Measurements from ENCODE around the gene BAHCC1. TPM values are rescaled to one million over a fixed set of nuclear protein-coding genes. Genes with fewer than 3 reads are reported as not detected.

BAHCC1 gene
- polyA plus RNA-seq, 4 donors = 2.2 to 26.9 (median 9.8) TPM

GRCh38 chr17:81487089-81487486 is 91.8 kb downstream of the BAHCC1 start:
- FAIRE-seq (no peak), DNase-seq (no peak)
- Histone ChIP-seq H3K27ac (ENCODE audit: low read depth in 1 of 3, low read length in 2 of 3) (no peak overlapping the region), H3K36me3 (ENCODE audit: control insufficient read depth in 3 of 3, insufficient read depth in 2 of 3, low read depth in 1 of 3, low read length in 3 of 3) (no peaks in the 10 kb centered on the region), H3K27me3 (ENCODE audit: control insufficient read depth in 3 of 3, insufficient read depth in 3 of 3, low read length in 3 of 3) (peaks cover 0 to 2% (median 0%) of the 10 kb centered on the region in 3 donors), H3K4me3 (ENCODE audit: low read depth in 1 of 3, low read length in 3 of 3) (no peak overlapping the region), H3K9me3 (ENCODE audit: control insufficient read depth in 2 of 2, insufficient read depth in 1 of 2, low read depth in 1 of 2, low read length in 1 of 2) (no peaks in the 10 kb centered on the region), H3K4me1 (ENCODE audit: control insufficient read depth in 3 of 3, insufficient read depth in 2 of 3, low read depth in 1 of 3, low read length in 2 of 3) (peaks cover 0 to 59% (median 2%) of the 10 kb centered on the region in 3 donors)
- 73 to 82% (median 81%) methylated on average over 10 of the region's 10 CpGs for WGBS, 3 donors

GRCh38 chr17:81487487-81488275 is 92.4 kb downstream of the BAHCC1 start:
- Histone ChIP-seq H3K27ac (ENCODE audit: low read depth in 1 of 3, low read length in 2 of 3) (peak overlapping the region; percentile 9 to 87 (median 76)), H3K9me3 (ENCODE audit: control insufficient read depth in 2 of 2, insufficient read depth in 1 of 2, low read depth in 1 of 2, low read length in 1 of 2) (no peaks in the 10 kb centered on the region), H3K4me3 (ENCODE audit: low read depth in 1 of 3, low read length in 3 of 3) (peak overlapping the region; percentile 47 to 73 (median 63)), H3K27me3 (ENCODE audit: control insufficient read depth in 3 of 3, insufficient read depth in 3 of 3, low read length in 3 of 3) (peaks cover 0 to 2% (median 0%) of the 10 kb centered on the region in 3 donors), H3K36me3 (ENCODE audit: control insufficient read depth in 3 of 3, insufficient read depth in 2 of 3, low read depth in 1 of 3, low read length in 3 of 3) (no peaks in the 10 kb centered on the region), H3K4me1 (ENCODE audit: control insufficient read depth in 3 of 3, insufficient read depth in 2 of 3, low read depth in 1 of 3, low read length in 2 of 3) (peaks cover 0 to 57% (median 2%) of the 10 kb centered on the region in 3 donors)
- FAIRE-seq (no peak), DNase-seq (peak; percentile 82 to 89)
- WGBS, 3 donors = 6 to 16% (median 8%) methylated on average over 59 to 87 of the region's 87 CpGs

- 9 to 24% (median 16%) methylated on average over 18 to 52 of the region's 52 CpGs for WGBS, 3 donors
- Histone ChIP-seq H3K9me3 (ENCODE audit: control insufficient read depth in 2 of 2, insufficient read depth in 1 of 2, low read depth in 1 of 2, low read length in 1 of 2) (no peaks in the 10 kb centered on the region), H3K4me1 (ENCODE audit: control insufficient read depth in 3 of 3, insufficient read depth in 2 of 3, low read depth in 1 of 3, low read length in 2 of 3) (peaks cover 0 to 50% (median 2%) of the 10 kb centered on the region in 3 donors), H3K4me3 (ENCODE audit: low read depth in 1 of 3, low read length in 3 of 3) (peak overlapping the region; percentile 47 to 73 (median 63)), H3K27me3 (ENCODE audit: control insufficient read depth in 3 of 3, insufficient read depth in 3 of 3, low read length in 3 of 3) (peaks cover 0 to 2% (median 0%) of the 10 kb centered on the region in 3 donors), H3K27ac (ENCODE audit: low read depth in 1 of 3, low read length in 2 of 3) (peak overlapping the region; percentile 9 to 87 (median 76)), H3K36me3 (ENCODE audit: control insufficient read depth in 3 of 3, insufficient read depth in 2 of 3, low read depth in 1 of 3, low read length in 3 of 3) (no peaks in the 10 kb centered on the region)
- DNase-seq = peak in 1 of 2 donors; percentile 18
- FAIRE-seq = no peak
Measured at GRCh38 chr17:81488276-81488860, 93.1 kb downstream of the BAHCC1 start.

- no peak for DNase-seq
- FAIRE-seq = no peak
- 73 to 77% (median 75%) methylated on average over 26 to 27 of the region's 27 CpGs for WGBS, 3 donors
Measured at GRCh38 chr17:81489012-81489997, 94.0 kb downstream of the BAHCC1 start.

GRCh38 chr17:81489998-81490992 is 95.0 kb downstream of the BAHCC1 start:
- WGBS, 3 donors = 55 to 61% (median 55%) methylated on average over 14 of the region's 14 CpGs
- Histone ChIP-seq H3K27me3 (ENCODE audit: control insufficient read depth in 3 of 3, insufficient read depth in 3 of 3, low read length in 3 of 3) (peaks cover 0 to 2% (median 0%) of the 10 kb centered on the region in 3 donors), H3K9me3 (ENCODE audit: control insufficient read depth in 2 of 2, insufficient read depth in 1 of 2, low read depth in 1 of 2, low read length in 1 of 2) (no peaks in the 10 kb centered on the region), H3K4me1 (ENCODE audit: control insufficient read depth in 3 of 3, insufficient read depth in 2 of 3, low read depth in 1 of 3, low read length in 2 of 3) (peaks cover 0 to 36% (median 0%) of the 10 kb centered on the region in 3 donors), H3K4me3 (ENCODE audit: low read depth in 1 of 3, low read length in 3 of 3) (no peak overlapping the region), H3K36me3 (ENCODE audit: control insufficient read depth in 3 of 3, insufficient read depth in 2 of 3, low read depth in 1 of 3, low read length in 3 of 3) (peaks cover 0 to 2% (median 0%) of the 10 kb centered on the region in 3 donors), H3K27ac (ENCODE audit: low read depth in 1 of 3, low read length in 2 of 3) (peak overlapping the region in 1 of 3 donors; percentile 34)
- no peak for DNase-seq
- no peak for FAIRE-seq

More at GRCh38 chr17:81489012-81489997, 94.0 kb downstream of the BAHCC1 start:
- Histone ChIP-seq H3K36me3 (ENCODE audit: control insufficient read depth in 3 of 3, insufficient read depth in 2 of 3, low read depth in 1 of 3, low read length in 3 of 3) (peaks cover 0 to 2% (median 0%) of the 10 kb centered on the region in 3 donors), H3K27me3 (ENCODE audit: control insufficient read depth in 3 of 3, insufficient read depth in 3 of 3, low read length in 3 of 3) (peaks cover 0 to 2% (median 0%) of the 10 kb centered on the region in 3 donors), H3K27ac (ENCODE audit: low read depth in 1 of 3, low read length in 2 of 3) (no peak overlapping the region), H3K4me3 (ENCODE audit: low read depth in 1 of 3, low read length in 3 of 3) (no peak overlapping the region), H3K4me1 (ENCODE audit: control insufficient read depth in 3 of 3, insufficient read depth in 2 of 3, low read depth in 1 of 3, low read length in 2 of 3) (peaks cover 0 to 42% (median 0%) of the 10 kb centered on the region in 3 donors), H3K9me3 (ENCODE audit: control insufficient read depth in 2 of 2, insufficient read depth in 1 of 2, low read depth in 1 of 2, low read length in 1 of 2) (no peaks in the 10 kb centered on the region)

- 9 to 36% (median 28%) methylated on average over 5 of the region's 5 CpGs for WGBS, 3 donors
- H3K27ac ChIP-seq (ENCODE audit: low read depth in 1 of 3, low read length in 2 of 3) = peak overlapping the region in 1 of 3 donors; percentile 34
- DNase-seq = peak; percentile 52 to 82
- H3K9me3 ChIP-seq (ENCODE audit: control insufficient read depth in 2 of 2, insufficient read depth in 1 of 2, low read depth in 1 of 2, low read length in 1 of 2) = no peaks in the 10 kb centered on the region
- H3K4me1 ChIP-seq (ENCODE audit: control insufficient read depth in 3 of 3, insufficient read depth in 2 of 3, low read depth in 1 of 3, low read length in 2 of 3) = peaks cover 0 to 36% (median 0%) of the 10 kb centered on the region in 3 donors
- no peak overlapping the region for H3K4me3 ChIP-seq (ENCODE audit: low read depth in 1 of 3, low read length in 3 of 3)
- no peak for FAIRE-seq
- peaks cover 0 to 2% (median 0%) of the 10 kb centered on the region in 3 donors for H3K36me3 ChIP-seq (ENCODE audit: control insufficient read depth in 3 of 3, insufficient read depth in 2 of 3, low read depth in 1 of 3, low read length in 3 of 3)
- peaks cover 0 to 2% (median 0%) of the 10 kb centered on the region in 3 donors for H3K27me3 ChIP-seq (ENCODE audit: control insufficient read depth in 3 of 3, insufficient read depth in 3 of 3, low read length in 3 of 3)
Measured at GRCh38 chr17:81491181-81491581, 95.9 kb downstream of the BAHCC1 start.

GRCh38 chr17:81491761-81492160 is 96.5 kb downstream of the BAHCC1 start:
- H3K9me3 ChIP-seq (ENCODE audit: control insufficient read depth in 2 of 2, insufficient read depth in 1 of 2, low read depth in 1 of 2, low read length in 1 of 2) = no peaks in the 10 kb centered on the region
- H3K4me1 ChIP-seq (ENCODE audit: control insufficient read depth in 3 of 3, insufficient read depth in 2 of 3, low read depth in 1 of 3, low read length in 2 of 3) = peaks cover 0 to 36% (median 0%) of the 10 kb centered on the region in 3 donors
- no peak overlapping the region for H3K27ac ChIP-seq (ENCODE audit: low read depth in 1 of 3, low read length in 2 of 3)
- WGBS, 3 donors = 14 to 26% (median 21%) methylated on average over 5 of the region's 5 CpGs
- H3K27me3 ChIP-seq (ENCODE audit: control insufficient read depth in 3 of 3, insufficient read depth in 3 of 3, low read length in 3 of 3) = peaks cover 0 to under 1% (median 0%) of the 10 kb centered on the region in 3 donors
- DNase-seq (no peak), FAIRE-seq (no peak)
- no peak overlapping the region for H3K4me3 ChIP-seq (ENCODE audit: low read depth in 1 of 3, low read length in 3 of 3)
- peaks cover 0 to 2% (median 0%) of the 10 kb centered on the region in 3 donors for H3K36me3 ChIP-seq (ENCODE audit: control insufficient read depth in 3 of 3, insufficient read depth in 2 of 3, low read depth in 1 of 3, low read length in 3 of 3)
